ENCODE results near the gene WNK4. TPM values are rescaled to one million over a fixed set of nuclear protein-coding genes. Genes with fewer than 3 reads are reported as not detected.

WNK4 gene
- total and polyA plus RNA-seq, 7 donors, result 0.28 to 14.4 (median 13.6) TPM; not detected in 3

DNA sequence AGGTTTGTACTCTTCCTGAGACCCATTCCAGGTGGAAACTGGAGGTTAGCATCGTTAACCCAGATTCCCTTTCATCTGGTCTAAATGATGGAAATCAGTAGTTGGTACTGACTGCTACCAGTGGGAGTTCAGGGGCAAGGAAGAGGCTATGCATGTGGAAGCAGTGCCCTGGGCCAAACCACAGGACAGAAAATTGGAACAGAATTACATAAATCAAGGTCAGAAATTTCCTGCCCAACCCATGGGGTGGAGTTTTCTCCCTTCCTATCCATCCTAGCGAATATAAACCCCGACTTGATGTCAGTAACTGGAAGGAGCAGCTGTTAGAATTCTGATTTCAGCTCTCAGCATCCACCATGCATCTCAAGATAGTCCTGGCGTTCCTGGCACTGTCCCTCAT is 63.9 kb downstream of the WNK4 start, which contains the start of gene AOC2:
Gene AOC2, plus strand, starts transcription at position 310 of the 400 bp plus-strand sequence. Its CDS starts 47 bp downstream, at position 357.
- intact Hi-C loops (cut with DNase I), result loop anchor here (2.0 to 5.0 kb wide), 2 partner anchors 85 to 153 kb away; partner anchors contain the start of gene RPL27
- Histone ChIP-seq H3K27me3 (no peaks in the 10 kb centered on the region), H3K36me3 (peaks cover 9 to 66% (median 38%) of the 10 kb centered on the region in 4 donors), H3K4me3 (no peak within 1 kb of the TSS), H3K4me1 (peaks cover 0 to 7% (median 3%) of the 10 kb centered on the region in 4 donors), H3K27ac (peak within 1 kb of the TSS; percentile 29 to 55 (median 44)), H3K9me3 (no peaks in the 10 kb centered on the region)
- TF ChIP-seq POLR2AphosphoS5 (IDR thresholded peaks at IDR 0.05) (no peak), EP300 (IDR thresholded peaks at IDR 0.05) (no peak)
- TF ChIP-seq, protein P1, sequence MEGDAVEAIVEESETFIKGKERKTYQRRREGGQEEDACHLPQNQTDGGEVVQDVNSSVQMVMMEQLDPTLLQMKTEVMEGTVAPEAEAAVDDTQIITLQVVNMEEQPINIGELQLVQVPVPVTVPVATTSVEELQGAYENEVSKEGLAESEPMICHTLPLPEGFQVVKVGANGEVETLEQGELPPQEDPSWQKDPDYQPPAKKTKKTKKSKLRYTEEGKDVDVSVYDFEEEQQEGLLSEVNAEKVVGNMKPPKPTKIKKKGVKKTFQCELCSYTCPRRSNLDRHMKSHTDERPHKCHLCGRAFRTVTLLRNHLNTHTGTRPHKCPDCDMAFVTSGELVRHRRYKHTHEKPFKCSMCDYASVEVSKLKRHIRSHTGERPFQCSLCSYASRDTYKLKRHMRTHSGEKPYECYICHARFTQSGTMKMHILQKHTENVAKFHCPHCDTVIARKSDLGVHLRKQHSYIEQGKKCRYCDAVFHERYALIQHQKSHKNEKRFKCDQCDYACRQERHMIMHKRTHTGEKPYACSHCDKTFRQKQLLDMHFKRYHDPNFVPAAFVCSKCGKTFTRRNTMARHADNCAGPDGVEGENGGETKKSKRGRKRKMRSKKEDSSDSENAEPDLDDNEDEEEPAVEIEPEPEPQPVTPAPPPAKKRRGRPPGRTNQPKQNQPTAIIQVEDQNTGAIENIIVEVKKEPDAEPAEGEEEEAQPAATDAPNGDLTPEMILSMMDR (IDR thresholded peaks at IDR 0.05), result no peak
- 78 to 81% methylated on average over 4 of the region's 4 CpGs for WGBS, 2 donors
- no peak for DNase-seq

DNA sequence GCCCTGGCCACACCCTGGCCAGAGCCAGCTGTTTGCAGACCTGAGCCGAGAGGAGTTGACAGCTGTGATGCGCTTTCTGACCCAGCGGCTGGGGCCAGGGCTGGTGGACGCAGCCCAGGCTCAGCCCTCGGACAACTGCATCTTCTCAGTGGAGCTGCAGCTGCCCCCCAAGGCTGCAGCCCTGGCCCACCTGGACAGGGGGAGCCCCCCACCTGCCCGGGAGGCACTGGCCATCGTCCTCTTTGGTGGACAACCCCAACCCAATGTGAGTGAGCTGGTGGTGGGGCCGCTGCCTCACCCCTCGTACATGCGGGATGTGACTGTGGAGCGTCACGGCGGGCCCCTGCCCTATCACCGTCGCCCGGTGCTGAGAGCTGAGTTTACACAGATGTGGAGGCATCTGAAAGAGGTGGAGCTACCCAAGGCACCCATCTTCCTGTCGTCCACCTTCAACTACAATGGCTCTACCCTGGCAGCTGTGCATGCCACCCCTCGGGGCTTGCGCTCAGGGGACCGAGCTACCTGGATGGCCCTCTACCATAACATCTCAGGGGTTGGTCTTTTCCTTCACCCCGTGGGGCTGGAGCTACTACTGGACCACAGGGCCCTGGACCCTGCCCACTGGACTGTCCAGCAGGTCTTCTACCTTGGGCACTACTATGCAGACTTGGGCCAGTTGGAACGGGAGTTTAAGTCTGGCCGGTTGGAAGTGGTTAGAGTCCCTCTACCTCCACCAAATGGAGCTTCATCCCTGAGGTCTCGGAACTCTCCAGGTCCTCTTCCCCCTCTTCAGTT is 64.5 kb downstream of the WNK4 start:
- no peak overlapping the region for H3K4me3 ChIP-seq
- peak overlapping the region in 1 of 4 donors; percentile 44 for H3K27ac ChIP-seq
- WGBS, 2 donors, result 93 to 94% methylated on average over 24 of the region's 24 CpGs
- H3K4me1 ChIP-seq, result peaks cover 0 to 14% (median 10%) of the 10 kb centered on the region in 4 donors
- H3K27me3 ChIP-seq, result no peaks in the 10 kb centered on the region
- H3K36me3 ChIP-seq, result peaks cover 9 to 59% (median 32%) of the 10 kb centered on the region in 4 donors
- no peak for TF ChIP-seq EP300 (IDR thresholded peaks at IDR 0.05)
- TF ChIP-seq POLR2A (IDR thresholded peaks at IDR 0.05), result no peak
- TF ChIP-seq POLR2AphosphoS5 (IDR thresholded peaks at IDR 0.05), result no peak
- TF ChIP-seq, protein P1 (IDR thresholded peaks at IDR 0.05), result no peak
- H3K9me3 ChIP-seq, result no peaks in the 10 kb centered on the region
- intact Hi-C loops (cut with DNase I), result loop anchor here (2.0 to 5.0 kb wide), 2 partner anchors 84 to 152 kb away; partner anchors contain the start of gene RPL27
- DNase-seq, result no peak

DNA sequence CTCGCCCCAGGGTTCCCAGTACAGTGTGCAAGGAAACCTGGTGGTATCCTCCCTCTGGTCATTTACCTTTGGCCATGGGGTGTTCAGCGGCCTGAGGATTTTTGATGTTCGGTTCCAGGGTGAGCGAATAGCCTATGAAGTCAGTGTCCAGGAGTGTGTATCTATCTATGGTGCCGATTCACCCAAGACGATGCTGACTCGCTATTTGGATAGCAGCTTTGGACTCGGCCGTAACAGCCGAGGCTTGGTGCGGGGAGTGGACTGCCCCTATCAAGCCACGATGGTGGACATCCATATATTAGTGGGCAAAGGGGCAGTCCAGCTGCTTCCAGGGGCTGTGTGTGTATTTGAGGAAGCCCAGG is 65.1 kb downstream of the WNK4 start:
- no peaks in the 10 kb centered on the region for H3K9me3 ChIP-seq
- peaks cover 0 to 20% (median 16%) of the 10 kb centered on the region in 4 donors for H3K4me1 ChIP-seq
- H3K36me3 ChIP-seq, result peaks cover 7 to 53% (median 29%) of the 10 kb centered on the region in 4 donors
- H3K27ac ChIP-seq, result peak overlapping the region in 2 of 4 donors; percentile 45 to 63
- no peak for TF ChIP-seq POLR2AphosphoS5 (IDR thresholded peaks at IDR 0.05)
- 92 to 94% methylated on average over 12 of the region's 12 CpGs for WGBS, 2 donors
- intact Hi-C loops (cut with DNase I), result loop anchor here (2.0 kb wide), 1 partner anchor 83 kb away; no protein-coding TSS in a partner anchor
- H3K4me3 ChIP-seq, result no peak overlapping the region
- DNase-seq, result no peak
- no peaks in the 10 kb centered on the region for H3K27me3 ChIP-seq

DNA sequence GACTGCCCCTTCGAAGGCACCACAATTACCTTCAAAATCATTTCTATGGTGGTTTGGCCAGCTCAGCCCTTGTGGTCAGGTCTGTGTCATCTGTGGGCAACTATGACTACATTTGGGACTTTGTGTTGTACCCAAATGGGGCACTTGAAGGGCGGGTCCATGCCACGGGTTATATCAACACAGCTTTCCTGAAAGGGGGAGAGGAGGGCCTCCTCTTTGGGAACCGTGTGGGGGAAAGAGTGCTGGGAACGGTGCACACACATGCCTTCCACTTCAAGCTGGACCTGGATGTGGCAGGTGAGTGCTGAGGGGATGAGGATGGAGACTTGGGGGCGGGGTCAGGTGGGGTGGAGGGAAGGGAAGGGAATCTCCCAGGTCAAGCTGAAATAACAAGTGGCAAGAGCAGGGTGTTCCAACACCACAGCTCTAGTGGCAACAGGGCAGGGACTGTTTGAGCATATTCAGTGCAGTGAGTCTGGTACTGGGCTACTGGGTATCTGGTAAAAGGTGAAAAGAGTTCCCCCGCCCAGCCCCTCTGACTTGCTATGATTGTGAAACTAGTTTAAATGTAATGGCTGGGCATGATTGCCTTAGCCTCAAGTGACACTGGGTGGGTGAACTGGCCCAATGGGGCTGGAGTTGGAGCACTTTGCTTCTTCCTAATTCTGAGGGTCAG is 65.6 kb downstream of the WNK4 start:
- 68 to 79% methylated on average over 7 of the region's 7 CpGs for WGBS, 2 donors
- TF ChIP-seq, protein P1 (IDR thresholded peaks at IDR 0.05), result no peak
- TF ChIP-seq POLR2A (IDR thresholded peaks at IDR 0.05), result no peak
- TF ChIP-seq EP300 (IDR thresholded peaks at IDR 0.05), result no peak
- no peak for TF ChIP-seq POLR2AphosphoS5 (IDR thresholded peaks at IDR 0.05)
- H3K27ac ChIP-seq, result peak overlapping the region; percentile 23 to 63 (median 50)
- intact Hi-C loops (cut with DNase I), result loop anchor here (2.0 kb wide), 1 partner anchor 83 kb away; no protein-coding TSS in a partner anchor
- H3K36me3 ChIP-seq, result peaks cover 6 to 48% (median 27%) of the 10 kb centered on the region in 4 donors
- no peaks in the 10 kb centered on the region for H3K9me3 ChIP-seq
- peaks cover 0 to 23% (median 18%) of the 10 kb centered on the region in 4 donors for H3K4me1 ChIP-seq
- no peak for DNase-seq
- no peaks in the 10 kb centered on the region for H3K27me3 ChIP-seq
- H3K4me3 ChIP-seq, result no peak overlapping the region

Small RNA genes lying within 50 kb of the gene (small RNA-seq; reads per million reads assigned to genes)
- gene HMGN2P15 (0 reads per million in 3 donors), gene MIR6781 (0 reads per million in 3 donors)

Other genes starting within 250 kb of the WNK4 start
- gene NAGLU, start 244.4 kb upstream of the WNK4 start, total RNA-seq, result 10 to 100 TPM; 35.2 to 52.6 (median 45.0) TPM
- 10 to 100 TPM in 2 of 3 donors, 1 to 10 TPM in 1; 9.7 to 33.2 (median 12.6) TPM for gene NAGLU, start 244.4 kb upstream of the WNK4 start, polyA plus RNA-seq
- gene HSD17B1, start 227.7 kb upstream of the WNK4 start, total RNA-seq, result 1 to 10 TPM in 2 of 4 donors, under 1 TPM in 2; 0.16 to 5.3 (median 0.86) TPM
- 1 to 10 TPM; 1.2 to 1.7 (median 1.4) TPM for gene HSD17B1, start 227.7 kb upstream of the WNK4 start, polyA plus RNA-seq
- 10 to 100 TPM; 14.3 to 17.5 (median 16.3) TPM for gene COASY, start 218.5 kb upstream of the WNK4 start, total RNA-seq
- gene COASY, start 218.5 kb upstream of the WNK4 start, polyA plus RNA-seq, result 10 to 100 TPM; 48.0 to 98.9 (median 80.7) TPM
- 10 to 100 TPM; 24.7 to 50.5 (median 30.8) TPM for gene MLX, start 213.5 kb upstream of the WNK4 start, total RNA-seq
- gene MLX, start 213.5 kb upstream of the WNK4 start, polyA plus RNA-seq, result 100 to 1,000 TPM in 1 of 3 donors, 10 to 100 TPM in 2; 77.1 to 129 (median 97.9) TPM
- 10 to 100 TPM in 1 of 4 donors, 1 to 10 TPM in 3; 4.6 to 10.3 (median 5.7) TPM for gene PSMC3IP, start 202.9 kb upstream of the WNK4 start, total RNA-seq
- 1 to 10 TPM; 2.3 to 5.8 (median 2.4) TPM for gene PSMC3IP, start 202.9 kb upstream of the WNK4 start, polyA plus RNA-seq
- gene RETREG3, start 171.2 kb upstream of the WNK4 start, total RNA-seq, result 10 to 100 TPM; 47.1 to 82.0 (median 53.7) TPM
- gene RETREG3, start 171.2 kb upstream of the WNK4 start, polyA plus RNA-seq, result 10 to 100 TPM in 1 of 3 donors, 1 to 10 TPM in 2; 7.2 to 28.4 (median 7.4) TPM
- 10 to 100 TPM; 22.1 to 35.0 (median 23.9) TPM for gene TUBG1, start 170.9 kb upstream of the WNK4 start, total RNA-seq
- gene TUBG1, start 170.9 kb upstream of the WNK4 start, polyA plus RNA-seq, result 10 to 100 TPM; 16.2 to 39.2 (median 30.3) TPM
- 10 to 100 TPM; 28.0 to 57.3 (median 33.6) TPM for gene TUBG2, start 121.3 kb upstream of the WNK4 start, total RNA-seq
- gene TUBG2, start 121.3 kb upstream of the WNK4 start, polyA plus RNA-seq, result 1 to 10 TPM; 1.2 to 6.6 (median 4.2) TPM
- 10 to 100 TPM; 12.3 to 25.2 (median 20.1) TPM for gene PLEKHH3, start 103.6 kb upstream of the WNK4 start, total RNA-seq
- gene PLEKHH3, start 103.6 kb upstream of the WNK4 start, polyA plus RNA-seq, result 10 to 100 TPM in 1 of 3 donors, 1 to 10 TPM in 2; 4.4 to 14.7 (median 9.6) TPM
- 1 to 10 TPM; 2.3 to 9.2 (median 3.5) TPM for gene CCR10, start 98.8 kb upstream of the WNK4 start, total RNA-seq
- 1 to 10 TPM in 1 of 3 donors, not detected in 2; 1.2 TPM for gene CCR10, start 98.8 kb upstream of the WNK4 start, polyA plus RNA-seq
- 10 to 100 TPM in 3 of 4 donors, 1 to 10 TPM in 1; 7.4 to 46.8 (median 14.9) TPM for gene CNTNAP1, start 98.1 kb upstream of the WNK4 start, total RNA-seq
- 1 to 10 TPM in 1 of 3 donors, under 1 TPM in 2; under 0.01 to 7.7 (median 0.23) TPM for gene CNTNAP1, start 98.1 kb upstream of the WNK4 start, polyA plus RNA-seq
- gene EZH1, start 35.6 kb upstream of the WNK4 start, total RNA-seq, result 10 to 100 TPM; 41.5 to 68.1 (median 42.3) TPM
- 10 to 100 TPM in 1 of 3 donors, 1 to 10 TPM in 2; 5.3 to 24.1 (median 6.6) TPM for gene EZH1, start 35.6 kb upstream of the WNK4 start, polyA plus RNA-seq
- 10 to 100 TPM; 11.2 to 26.6 (median 18.4) TPM for gene RAMP2, start 19.4 kb upstream of the WNK4 start, total RNA-seq
- gene RAMP2, start 19.4 kb upstream of the WNK4 start, polyA plus RNA-seq, result 10 to 100 TPM in 2 of 3 donors, 1 to 10 TPM in 1; 2.3 to 21.0 (median 16.7) TPM
- gene VPS25, start 7.2 kb upstream of the WNK4 start, total RNA-seq, result 10 to 100 TPM; 27.1 to 40.3 (median 37.3) TPM
- 100 to 1,000 TPM; 103 to 135 (median 105) TPM for gene VPS25, start 7.2 kb upstream of the WNK4 start, polyA plus RNA-seq
- 100 to 1,000 TPM in 1 of 4 donors, 10 to 100 TPM in 3; 73.4 to 100 (median 98.2) TPM for gene COA3, start 18.1 kb downstream of the WNK4 start, total RNA-seq
- gene COA3, start 18.1 kb downstream of the WNK4 start, polyA plus RNA-seq, result 100 to 1,000 TPM; 282 to 382 (median 295) TPM
- gene CNTD1, start 18.3 kb downstream of the WNK4 start, total RNA-seq, result under 1 TPM in 1 of 4 donors, not detected in 3; 0.33 TPM
- gene CNTD1, start 18.3 kb downstream of the WNK4 start, polyA plus RNA-seq, result 1 to 10 TPM in 2 of 3 donors, under 1 TPM in 1; 0.42 to 7.2 (median 4.2) TPM
- 100 to 1,000 TPM; 139 to 215 (median 161) TPM for gene BECN1, start 43.7 kb downstream of the WNK4 start, total RNA-seq
- gene BECN1, start 43.7 kb downstream of the WNK4 start, polyA plus RNA-seq, result 100 to 1,000 TPM in 2 of 3 donors, 10 to 100 TPM in 1; 98.8 to 141 (median 131) TPM
- 10 to 100 TPM; 34.3 to 69.1 (median 57.5) TPM for gene PSME3, start 52.8 kb downstream of the WNK4 start, total RNA-seq
- gene PSME3, start 52.8 kb downstream of the WNK4 start, polyA plus RNA-seq, result 10 to 100 TPM; 59.5 to 94.9 (median 69.4) TPM
- 1 to 10 TPM; 1.2 to 2.1 (median 1.4) TPM for gene AOC2, start 64.0 kb downstream of the WNK4 start, total RNA-seq
- gene AOC2, start 64.0 kb downstream of the WNK4 start, polyA plus RNA-seq, result 1 to 10 TPM in 1 of 3 donors, not detected in 2; 1.2 TPM
- 100 to 1,000 TPM in 2 of 4 donors, 10 to 100 TPM in 2; 58.1 to 227 (median 107) TPM for gene AOC3, start 70.6 kb downstream of the WNK4 start, total RNA-seq
- 10 to 100 TPM in 1 of 3 donors, 1 to 10 TPM in 2; 3.5 to 32.7 (median 5.4) TPM for gene AOC3, start 70.6 kb downstream of the WNK4 start, polyA plus RNA-seq
- gene G6PC1, start 120.2 kb downstream of the WNK4 start, total RNA-seq, result not detected
- gene G6PC1, start 120.2 kb downstream of the WNK4 start, polyA plus RNA-seq, result under 1 TPM in 1 of 3 donors, not detected in 2; 0.23 TPM
- gene AARSD1, start 183.8 kb downstream of the WNK4 start, total RNA-seq, result 10 to 100 TPM; 18.5 to 41.3 (median 25.7) TPM
- 10 to 100 TPM; 14.6 to 41.5 (median 21.6) TPM for gene AARSD1, start 183.8 kb downstream of the WNK4 start, polyA plus RNA-seq
- gene PTGES3L, start 199.5 kb downstream of the WNK4 start, total RNA-seq, result 10 to 100 TPM in 1 of 4 donors, 1 to 10 TPM in 3; 6.8 to 13.6 (median 9.5) TPM
- gene PTGES3L, start 199.5 kb downstream of the WNK4 start, polyA plus RNA-seq, result 1 to 10 TPM; 2.1 to 4.8 (median 2.4) TPM
- gene RUNDC1, start 200.0 kb downstream of the WNK4 start, total RNA-seq, result 10 to 100 TPM in 3 of 4 donors, 1 to 10 TPM in 1; 10.0 to 13.8 (median 12.1) TPM
- gene RUNDC1, start 200.0 kb downstream of the WNK4 start, polyA plus RNA-seq, result 10 to 100 TPM in 2 of 3 donors, 1 to 10 TPM in 1; 8.4 to 14.7 (median 10.2) TPM
- gene RPL27, start 217.8 kb downstream of the WNK4 start, total RNA-seq, result 1,000 to 10,000 TPM; 1,576 to 2,828 (median 2,217) TPM
- 1,000 to 10,000 TPM; 3,316 to 4,569 (median 3,351) TPM for gene RPL27, start 217.8 kb downstream of the WNK4 start, polyA plus RNA-seq
- gene IFI35, start 226.2 kb downstream of the WNK4 start, total RNA-seq, result 10 to 100 TPM; 22.4 to 60.2 (median 45.1) TPM
- gene IFI35, start 226.2 kb downstream of the WNK4 start, polyA plus RNA-seq, result 10 to 100 TPM; 48.6 to 77.9 (median 65.1) TPM
- 100 to 1,000 TPM in 3 of 4 donors, 10 to 100 TPM in 1; 77.5 to 164 (median 152) TPM for gene VAT1, start 241.8 kb downstream of the WNK4 start, total RNA-seq
- 10 to 100 TPM; 43.0 to 85.9 (median 44.6) TPM for gene VAT1, start 241.8 kb downstream of the WNK4 start, polyA plus RNA-seq
- 1 to 10 TPM; 2.5 to 4.6 (median 2.8) TPM for gene RND2, start 244.6 kb downstream of the WNK4 start, total RNA-seq
- gene RND2, start 244.6 kb downstream of the WNK4 start, polyA plus RNA-seq, result under 1 TPM; 0.23 to 0.63 (median 0.60) TPM